ENCODE data around the gene ZNF768.

GRCh38 chr16:30478766-30479478, 47.4 kb downstream of the ZNF768 start:
- TF ChIP-seq CTCF (IDR thresholded peaks at IDR 0.05), result no peak
- TF ChIP-seq POLR2A (IDR thresholded peaks at IDR 0.05), result no peak

Measured in suprapubic skin (tissue), 3 donors.